BE2C (cell line): ENCODE results near the gene NEIL1.
"Not testable (repeated sequence)": the region's sequence is repeated elsewhere in the genome, so short reads cannot be mapped to it uniquely, and the experiment has no call there.

Experiments used
- DNase-seq: peaks from one replicate; pipeline ENCODE4 v3.0.0-alpha.2; 2020
- H3K27me3 ChIP-seq: fragments of 250-450 bp; sonication (Bioruptor Pico); 2 replicates; pipeline ENCODE4 v1.5.1; 2020; ENCODE audit warnings: mild to moderate bottlenecking
- H3K36me3 ChIP-seq: fragments of 250-450 bp; sonication (Bioruptor Pico); 2 replicates; pipeline ENCODE4 v1.5.1; 2020; ENCODE audit warnings: mild to moderate bottlenecking
- H3K4me1 ChIP-seq: fragments of 250-450 bp; sonication (Bioruptor Pico); 2 replicates; pipeline ENCODE4 v1.5.1; 2020
- H3K4me3 ChIP-seq: 2 replicates; pipeline ENCODE4 v1.5.1; 2011; ENCODE audit warnings: low read depth, low read length
- H3K9me3 ChIP-seq: fragments of 250-450 bp; sonication (Bioruptor Pico); 2 replicates; pipeline ENCODE4 v1.5.1; 2020
- TF ChIP-seq, protein P1 (sequence below): IDR thresholded peaks from 2 replicates; pipeline ENCODE4 v1.5.1; 2012; ENCODE audit warnings: mild to moderate bottlenecking, low read depth, low read length

NEIL1 gene

GRCh38 chr15:75335313-75335704 is 11.5 kb upstream of the NEIL1 start:
- no peaks in the 10 kb centered on the region for H3K9me3 ChIP-seq
- no peaks in the 10 kb centered on the region for H3K27me3 ChIP-seq
- DNase-seq, result no peak
- H3K36me3 ChIP-seq, result no peaks in the 10 kb centered on the region; the same call in 1 of the 2 replicates
- TF ChIP-seq, protein P1, sequence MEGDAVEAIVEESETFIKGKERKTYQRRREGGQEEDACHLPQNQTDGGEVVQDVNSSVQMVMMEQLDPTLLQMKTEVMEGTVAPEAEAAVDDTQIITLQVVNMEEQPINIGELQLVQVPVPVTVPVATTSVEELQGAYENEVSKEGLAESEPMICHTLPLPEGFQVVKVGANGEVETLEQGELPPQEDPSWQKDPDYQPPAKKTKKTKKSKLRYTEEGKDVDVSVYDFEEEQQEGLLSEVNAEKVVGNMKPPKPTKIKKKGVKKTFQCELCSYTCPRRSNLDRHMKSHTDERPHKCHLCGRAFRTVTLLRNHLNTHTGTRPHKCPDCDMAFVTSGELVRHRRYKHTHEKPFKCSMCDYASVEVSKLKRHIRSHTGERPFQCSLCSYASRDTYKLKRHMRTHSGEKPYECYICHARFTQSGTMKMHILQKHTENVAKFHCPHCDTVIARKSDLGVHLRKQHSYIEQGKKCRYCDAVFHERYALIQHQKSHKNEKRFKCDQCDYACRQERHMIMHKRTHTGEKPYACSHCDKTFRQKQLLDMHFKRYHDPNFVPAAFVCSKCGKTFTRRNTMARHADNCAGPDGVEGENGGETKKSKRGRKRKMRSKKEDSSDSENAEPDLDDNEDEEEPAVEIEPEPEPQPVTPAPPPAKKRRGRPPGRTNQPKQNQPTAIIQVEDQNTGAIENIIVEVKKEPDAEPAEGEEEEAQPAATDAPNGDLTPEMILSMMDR, result no peak
- H3K4me1 ChIP-seq, result no peaks in the 10 kb centered on the region
- peak overlapping the region; percentile 81 for H3K4me3 ChIP-seq

GRCh38 chr15:75335705-75336355 is 11.0 kb upstream of the NEIL1 start, which contains the start of gene COMMD4:
TSS of gene COMMD4 (plus strand) at chr15:75336063. CDS start at chr15:75336090, 27 bp downstream.
- Histone ChIP-seq H3K4me3 (peak within 1 kb of the TSS; percentile 81), H3K36me3 (no peaks in the 10 kb centered on the region; the same call in 1 of the 2 replicates), H3K9me3 (no peaks in the 10 kb centered on the region), H3K27me3 (no peaks in the 10 kb centered on the region), H3K4me1 (no peaks in the 10 kb centered on the region)
- DNase-seq, result peak; percentile 98
- TF ChIP-seq, protein P1, result no peak

GRCh38 chr15:75338661-75339240 is 8.1 kb upstream of the NEIL1 start:
- TF ChIP-seq, protein P1, result no peak
- no peak overlapping the region for H3K4me3 ChIP-seq
- no peak for DNase-seq

GRCh38 chr15:75339531-75340240 is 7.2 kb upstream of the NEIL1 start:
- Histone ChIP-seq H3K27me3 (peaks cover 1% of the 10 kb centered on the region; the same call in 1 of the 2 replicates), H3K4me1 (no peaks in the 10 kb centered on the region)
- TF ChIP-seq, protein P1, result no peak

More at GRCh38 chr15:75338661-75339240, 8.1 kb upstream of the NEIL1 start:
- Histone ChIP-seq H3K9me3 (no peaks in the 10 kb centered on the region), H3K36me3 (no peaks in the 10 kb centered on the region; the same call in 1 of the 2 replicates), H3K27me3 (no peaks in the 10 kb centered on the region; the same call in 1 of the 2 replicates), H3K4me1 (no peaks in the 10 kb centered on the region)

DNA sequence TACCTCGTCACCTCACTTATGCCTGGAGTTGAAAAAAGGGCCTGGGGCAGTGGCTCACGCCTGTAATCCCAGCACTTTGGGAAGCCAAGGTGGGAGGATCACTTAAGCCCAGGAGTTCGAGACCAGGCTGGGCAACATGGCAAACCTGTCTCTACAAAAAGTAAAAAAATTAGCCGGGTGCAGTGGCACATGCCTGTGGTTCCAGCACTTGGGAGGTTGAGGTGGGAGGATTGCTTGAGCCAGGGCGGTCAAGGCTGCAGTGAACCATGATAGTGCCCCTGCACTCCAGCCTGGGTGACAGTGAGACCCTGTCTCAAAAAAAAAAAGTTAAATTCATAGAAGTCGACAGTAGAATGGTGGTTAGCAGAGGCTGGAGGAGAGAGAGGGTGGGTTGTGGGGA is 4.6 kb upstream of the NEIL1 start:
- no peak for DNase-seq
- Histone ChIP-seq H3K4me3 (no peak overlapping the region), H3K9me3 (no peaks in the 10 kb centered on the region), H3K27me3 (peaks cover 27% of the 10 kb centered on the region), H3K36me3 (no peaks in the 10 kb centered on the region; the same call in 1 of the 2 replicates), H3K4me1 (no peaks in the 10 kb centered on the region)
- TF ChIP-seq, protein P1, result no peak

More at GRCh38 chr15:75339531-75340240, 7.2 kb upstream of the NEIL1 start:
- Histone ChIP-seq H3K4me3 (no peak overlapping the region), H3K9me3 (no peaks in the 10 kb centered on the region), H3K36me3 (no peaks in the 10 kb centered on the region; the same call in 1 of the 2 replicates)
- no peak for DNase-seq

GRCh38 chr15:75343953-75344352 is 2.9 kb upstream of the NEIL1 start:
- not testable (repeated sequence) for H3K9me3 ChIP-seq, H3K4me1 ChIP-seq, DNase-seq, H3K4me3 ChIP-seq, H3K36me3 ChIP-seq
- H3K27me3 ChIP-seq, result peaks cover 44% of the 10 kb centered on the region
